ENCODE results near the gene EN2. TPM values are rescaled to one million over a fixed set of nuclear protein-coding genes. Genes with fewer than 3 reads are reported as not detected.

The EN2 gene
- total RNA-seq, 1 experiment from 2014 or later: 0.07 TPM

DNA sequence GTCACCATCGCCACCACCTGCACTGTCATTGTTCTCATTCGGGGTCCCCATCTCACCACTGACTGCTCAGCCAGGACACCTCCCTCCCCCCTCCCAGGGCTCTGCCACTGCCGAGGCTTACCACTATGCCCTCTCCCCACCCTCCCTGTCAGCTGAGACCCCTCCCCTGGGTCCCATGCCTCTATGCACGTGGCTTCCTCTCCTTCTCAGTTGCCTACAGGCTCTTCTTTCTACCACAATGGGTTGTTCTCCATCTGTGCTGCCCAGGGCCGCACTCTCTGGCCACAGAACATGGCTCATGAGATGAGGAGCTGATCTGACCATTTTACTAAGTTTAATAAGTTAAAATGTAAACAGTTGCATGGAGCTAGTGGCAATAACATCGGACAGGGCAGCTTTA lies 16.1 kb upstream of the EN2 start:
- no peak overlapping the region for H3K4ac ChIP-seq (ENCODE audit: low read depth, low read length)
- no peak overlapping the region for H3K14ac ChIP-seq (ENCODE audit: insufficient read depth, low read length)
- peaks cover 3 to 4% of the 10 kb centered on the region in 2 experiments; a peak in 2 of 4 replicates for H3K4me1 Mint-ChIP-seq
- H3K23ac ChIP-seq (ENCODE audit: insufficient read length, low read depth, low read length): no peak overlapping the region
- H3K9me3 Mint-ChIP-seq: peaks cover 3 to 4% of the 10 kb centered on the region in 2 experiments; a peak in 3 of 5 replicates
- H3K27ac ChIP-seq (ENCODE audit: insufficient read length, low read depth, low read length): no peak overlapping the region
- H3K18ac ChIP-seq (ENCODE audit: insufficient read length, low read depth, low read length): no peak overlapping the region
- H3K9me3 ChIP-seq (ENCODE audit: control insufficient read depth, low read depth, low read length): no peaks in the 10 kb centered on the region
- no peaks in the 10 kb centered on the region for H3K79me2 ChIP-seq (ENCODE audit: insufficient read depth, low read length)
- H2AK5ac ChIP-seq (ENCODE audit: insufficient read length, low read length): no peak overlapping the region
- no peak overlapping the region for H4K8ac ChIP-seq (replicated peaks; ENCODE audit: insufficient read length, low read depth, low read length)
- H2AFZ ChIP-seq (ENCODE audit: low read length): no peak overlapping the region
- peaks cover 0 to 2% (median 0%) of the 10 kb centered on the region in 3 experiments; a peak in 1 of 7 replicates for H3K36me3 Mint-ChIP-seq (ENCODE audit: insufficient read depth in 1 of 3, low read depth in 3 of 3)
- no peak overlapping the region for H4K91ac ChIP-seq (ENCODE audit: insufficient read length, low read depth, low read length)
- no peak for DNase-seq
- no peak overlapping the region for H3K4me3 Mint-ChIP-seq
- H2BK15ac ChIP-seq (ENCODE audit: low read depth, low read length): no peak overlapping the region
- no peaks in the 10 kb centered on the region for H3K23me2 ChIP-seq (ENCODE audit: insufficient read length, low read depth, low read length, poor library complexity, severe bottlenecking)
- H3K4me1 ChIP-seq (ENCODE audit: insufficient read depth, low read length): no peaks in the 10 kb centered on the region
- H3K27me3 Mint-ChIP-seq (ENCODE audit: low read depth): peaks cover 100% of the 10 kb centered on the region
- no peak overlapping the region for H2BK20ac ChIP-seq (ENCODE audit: low read depth, low read length, poor library complexity, severe bottlenecking)
- no peak overlapping the region for H2BK120ac ChIP-seq (ENCODE audit: low read depth, low read length, poor library complexity, severe bottlenecking)
- H3K27ac Mint-ChIP-seq: no peak overlapping the region
- TF ChIP-seq, protein P1, sequence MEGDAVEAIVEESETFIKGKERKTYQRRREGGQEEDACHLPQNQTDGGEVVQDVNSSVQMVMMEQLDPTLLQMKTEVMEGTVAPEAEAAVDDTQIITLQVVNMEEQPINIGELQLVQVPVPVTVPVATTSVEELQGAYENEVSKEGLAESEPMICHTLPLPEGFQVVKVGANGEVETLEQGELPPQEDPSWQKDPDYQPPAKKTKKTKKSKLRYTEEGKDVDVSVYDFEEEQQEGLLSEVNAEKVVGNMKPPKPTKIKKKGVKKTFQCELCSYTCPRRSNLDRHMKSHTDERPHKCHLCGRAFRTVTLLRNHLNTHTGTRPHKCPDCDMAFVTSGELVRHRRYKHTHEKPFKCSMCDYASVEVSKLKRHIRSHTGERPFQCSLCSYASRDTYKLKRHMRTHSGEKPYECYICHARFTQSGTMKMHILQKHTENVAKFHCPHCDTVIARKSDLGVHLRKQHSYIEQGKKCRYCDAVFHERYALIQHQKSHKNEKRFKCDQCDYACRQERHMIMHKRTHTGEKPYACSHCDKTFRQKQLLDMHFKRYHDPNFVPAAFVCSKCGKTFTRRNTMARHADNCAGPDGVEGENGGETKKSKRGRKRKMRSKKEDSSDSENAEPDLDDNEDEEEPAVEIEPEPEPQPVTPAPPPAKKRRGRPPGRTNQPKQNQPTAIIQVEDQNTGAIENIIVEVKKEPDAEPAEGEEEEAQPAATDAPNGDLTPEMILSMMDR (conservative IDR thresholded peaks at IDR 0.05): no peak
- no peak overlapping the region for H4K5ac ChIP-seq (ENCODE audit: insufficient read length, low read depth, low read length)
- H3K9ac ChIP-seq (ENCODE audit: extremely low read depth, insufficient read length, low read length): no peak overlapping the region
- no peak overlapping the region for H2BK5ac ChIP-seq (ENCODE audit: insufficient read length, low read length)
- H3K79me1 ChIP-seq (ENCODE audit: insufficient read depth, low read depth, low read length, poor library complexity, severe bottlenecking): no peaks in the 10 kb centered on the region
- no peaks in the 10 kb centered on the region for H4K20me1 ChIP-seq (ENCODE audit: control insufficient read depth, insufficient read depth, insufficient read length)
- no peak overlapping the region for H2BK12ac ChIP-seq (ENCODE audit: insufficient read length, low read depth, low read length)
- no CpG with 5 or more reads among the region's 6 CpGs for WGBS (ENCODE audit: extremely low coverage, insufficient read length, low lambda C conversion rate)
- H3K56ac ChIP-seq (ENCODE audit: insufficient read length, low read depth, low read length): no peak overlapping the region
- peaks cover 9% of the 10 kb centered on the region; the same call in 1 of the 2 replicates for H3K27me3 ChIP-seq (ENCODE audit: insufficient read depth, low read length)
- H3T11ph ChIP-seq (ENCODE audit: low read length): no peak overlapping the region
- no peak overlapping the region for H3K4me2 ChIP-seq (ENCODE audit: insufficient read depth, insufficient read length, low read length)
